Esophagus muscularis mucosa (tissue), 4 donors: ENCODE measurements around the gene CEP350.

Source experiments
- CTCF ChIP-seq, 3 experiments: fragments of 200-600 bp in 2 of 3; fragments of 450-650 bp in 1 of 3; sonication (generic) in 2 of 3; IDR thresholded peaks; one replicate each; pipeline ENCODE4 v1.5.1; 2017 to 2019; ENCODE audit warnings: antibody characterized with exemption in 3 of 3, mild to moderate bottlenecking in 2 of 3, moderate library complexity in 1 of 3
- EP300 ChIP-seq: sonication (generic); formaldehyde crosslinking; IDR thresholded peaks from one replicate; pipeline ENCODE4 v1.6.1; 2017; ENCODE audit warnings: antibody characterized with exemption
- POLR2A ChIP-seq: fragments of 450-650 bp; IDR thresholded peaks from one replicate; pipeline ENCODE4 v1.6.1; 2017; ENCODE audit warnings: antibody characterized with exemption, moderate library complexity, mild to moderate bottlenecking, low read depth

GRCh38 chr1:180040034-180040433, 85.4 kb downstream of the CEP350 start:
- TF ChIP-seq CTCF (IDR thresholded peaks at IDR 0.05) (no peak), POLR2A (no peak), EP300 (no peak)
